Calu3 (cell line): ENCODE data around the gene DRD3. TPM values are rescaled to one million over a fixed set of nuclear protein-coding genes. Genes with fewer than 3 reads are reported as not detected.

Experiments
- Bru-seq: library from RNA; stranded (reverse); fragments of 400-500 nt; gene quantifications from one replicate; lab custom pipeline; 2021; lab: Mats Ljungman, UMichigan
- BruChase-seq, 2 experiments: library from RNA; stranded (reverse); fragments of 400-500 nt; gene quantifications; one replicate each; lab custom pipeline; 2021; lab: Mats Ljungman, UMichigan
- BruUV-seq: library from RNA; stranded (reverse); fragments of 400-500 nt; replicated peaks from 2 replicates; lab custom pipeline; 2021; lab: Mats Ljungman, UMichigan
- CTCF ChIA-PET: fragments of 300-600 bp; sonication (Branson Sonifier 250); formaldehyde crosslinking; loops from one replicate; lab custom pipeline; 2022; ENCODE audit warnings: antibody characterized with exemption; lab: Charles Lee
- DNase-seq: peaks from one replicate; pipeline ENCODE4 v3.0.0; 2022
- H3K27ac Mint-ChIP-seq: one replicate; pipeline ENCODE4 v1.8.0; 2022; ENCODE audit warnings: mixed read lengths; ENCODE audit not compliant: unreplicated experiment
- H3K27me3 Mint-ChIP-seq: one replicate; pipeline ENCODE4 v1.8.0; 2022; ENCODE audit warnings: mixed read lengths; ENCODE audit not compliant: unreplicated experiment
- H3K36me3 Mint-ChIP-seq: one replicate; pipeline ENCODE4 v1.8.0; 2022; ENCODE audit warnings: mild to moderate bottlenecking, moderate library complexity, mixed read lengths; ENCODE audit not compliant: insufficient read depth, unreplicated experiment
- H3K4me1 Mint-ChIP-seq: one replicate; pipeline ENCODE4 v1.8.0; 2022; ENCODE audit warnings: mild to moderate bottlenecking, low read depth, mixed read lengths; ENCODE audit not compliant: unreplicated experiment
- H3K4me3 Mint-ChIP-seq: one replicate; pipeline ENCODE4 v1.8.0; 2022; ENCODE audit warnings: mild to moderate bottlenecking, low read depth, moderate library complexity, mixed read lengths; ENCODE audit not compliant: unreplicated experiment
- H3K9me3 Mint-ChIP-seq: one replicate; pipeline ENCODE4 v1.8.0; 2022; ENCODE audit warnings: low read depth, mixed read lengths; ENCODE audit not compliant: unreplicated experiment
- CTCF ChIP-seq: fragments of 200-600 bp; IDR thresholded peaks from one replicate; pipeline ENCODE4 v1.8.0; 2022; ENCODE audit warnings: antibody characterized with exemption; ENCODE audit not compliant: unreplicated experiment
- intact Hi-C: fragments of 100-400 bp; cut with micrococcal nuclease; formaldehyde crosslinking; loops from one replicate; pipeline ENCODE4 v1.10.0; 2022; ENCODE audit not compliant: unreplicated experiment
- long read RNA-seq: library from polyadenylated mRNA; stranded (forward); transcript quantifications from one replicate; pipeline ENCODE4 v2.0.0, GENCODE V29; 2022
- total RNA-seq: library from RNA; stranded (reverse); gene quantifications from 2 replicates; pipeline ENCODE4 v1.2.3, GENCODE V29; 2022

Gene DRD3
- total RNA-seq: not detected in 2 replicates
- Bru-seq, nascent RNA: percentile 1 among the genes with signal in this experiment
- percentile 1 among the genes with signal in this experiment for BruChase-seq, experiment 1, labeled RNA remaining after a 6-hour chase
- percentile 3 among the genes with signal in this experiment for BruChase-seq, experiment 2, labeled RNA remaining after a 2-hour chase
- long read RNA-seq: 0 reads

GRCh38 chr3:114178770-114179368 is at the start of gene DRD3:
DRD3 (minus strand) TSS chr3:114179052; CDS start chr3:114171992, 7,060 bp downstream.
- Mint-ChIP-seq H3K9me3 (no peaks in the 10 kb centered on the region), H3K27ac (no peak within 1 kb of the TSS), H3K4me3 (no peak within 1 kb of the TSS), H3K27me3 (peaks cover 79% of the 10 kb centered on the region), H3K4me1 (no peaks in the 10 kb centered on the region), H3K36me3 (no peaks in the 10 kb centered on the region)
- CTCF ChIA-PET: interaction anchor here (0.6 to 1.4 kb wide), 3 partner anchors 23 to 334 kb away, joined by 3 to 9 read pairs (median 4); no protein-coding TSS in a partner anchor
- BruUV-seq: no TSS peak
- intact Hi-C loops: loop anchor here (1.0 kb wide), 1 partner anchor 27 kb away; no protein-coding TSS in a partner anchor
- no peak for TF ChIP-seq CTCF
- DNase-seq: peak; percentile 34

GRCh38 chr3:114227076-114227475 is 48.2 kb upstream of the DRD3 start:
- no peaks in the 10 kb centered on the region for H3K36me3 Mint-ChIP-seq
- no peaks in the 10 kb centered on the region for H3K9me3 Mint-ChIP-seq
- CTCF ChIA-PET: no interaction called here
- no peak overlapping the region for H3K27ac Mint-ChIP-seq
- H3K27me3 Mint-ChIP-seq: peaks cover 28% of the 10 kb centered on the region
- H3K4me3 Mint-ChIP-seq: no peak overlapping the region
- BruUV-seq: no TSS peak
- no peak for DNase-seq
- no peak for TF ChIP-seq CTCF
- H3K4me1 Mint-ChIP-seq: no peaks in the 10 kb centered on the region
- intact Hi-C loops: no loop called here

GRCh38 chr3:114226313-114226712 is 47.5 kb upstream of the DRD3 start:
- intact Hi-C loops: no loop called here
- H3K36me3 Mint-ChIP-seq: no peaks in the 10 kb centered on the region
- no TSS peak for BruUV-seq

GRCh38 chr3:114223143-114223542 is 44.3 kb upstream of the DRD3 start:
- TF ChIP-seq CTCF: no peak
- H3K4me3 Mint-ChIP-seq: no peak overlapping the region
- H3K27me3 Mint-ChIP-seq: peaks cover 24% of the 10 kb centered on the region
- H3K4me1 Mint-ChIP-seq: no peaks in the 10 kb centered on the region
- no TSS peak for BruUV-seq
- H3K27ac Mint-ChIP-seq: no peak overlapping the region
- H3K36me3 Mint-ChIP-seq: no peaks in the 10 kb centered on the region
- no peak for DNase-seq
- intact Hi-C loops: no loop called here
- CTCF ChIA-PET: no interaction called here
- no peaks in the 10 kb centered on the region for H3K9me3 Mint-ChIP-seq

More at GRCh38 chr3:114226313-114226712, 47.5 kb upstream of the DRD3 start:
- Mint-ChIP-seq H3K27me3 (peaks cover 28% of the 10 kb centered on the region), H3K4me1 (no peaks in the 10 kb centered on the region), H3K9me3 (no peaks in the 10 kb centered on the region), H3K4me3 (no peak overlapping the region), H3K27ac (no peak overlapping the region)
- CTCF ChIA-PET: no interaction called here
- DNase-seq: no peak
- TF ChIP-seq CTCF: no peak
